ENCODE data around the gene CA9.
"Not testable (repeated sequence)": the region's sequence is repeated elsewhere in the genome, so short reads cannot be mapped to it uniquely, and the experiment has no call there.

CA9 gene

DNA sequence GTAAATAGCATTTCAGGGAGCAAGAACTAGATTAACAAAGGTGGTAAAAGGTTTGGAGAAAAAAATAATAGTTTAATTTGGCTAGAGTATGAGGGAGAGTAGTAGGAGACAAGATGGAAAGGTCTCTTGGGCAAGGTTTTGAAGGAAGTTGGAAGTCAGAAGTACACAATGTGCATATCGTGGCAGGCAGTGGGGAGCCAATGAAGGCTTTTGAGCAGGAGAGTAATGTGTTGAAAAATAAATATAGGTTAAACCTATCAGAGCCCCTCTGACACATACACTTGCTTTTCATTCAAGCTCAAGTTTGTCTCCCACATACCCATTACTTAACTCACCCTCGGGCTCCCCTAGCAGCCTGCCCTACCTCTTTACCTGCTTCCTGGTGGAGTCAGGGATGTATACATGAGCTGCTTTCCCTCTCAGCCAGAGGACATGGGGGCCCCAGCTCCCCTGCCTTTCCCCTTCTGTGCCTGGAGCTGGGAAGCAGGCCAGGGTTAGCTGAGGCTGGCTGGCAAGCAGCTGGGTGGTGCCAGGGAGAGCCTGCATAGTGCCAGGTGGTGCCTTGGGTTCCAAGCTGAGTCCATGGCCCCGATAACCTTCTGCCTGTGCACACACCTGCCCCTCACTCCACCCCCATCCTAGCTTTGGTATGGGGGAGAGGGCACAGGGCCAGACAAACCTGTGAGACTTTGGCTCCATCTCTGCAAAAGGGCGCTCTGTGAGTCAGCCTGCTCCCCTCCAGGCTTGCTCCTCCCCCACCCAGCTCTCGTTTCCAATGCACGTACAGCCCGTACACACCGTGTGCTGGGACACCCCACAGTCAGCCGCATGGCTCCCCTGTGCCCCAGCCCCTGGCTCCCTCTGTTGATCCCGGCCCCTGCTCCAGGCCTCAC is at the start of gene CA9:
CA9 (plus strand) TSS at position 797 of the 893 bp plus-strand sequence; CDS start at position 829, 32 bp downstream.
- DNase-seq, result peak; percentile 57

DNA sequence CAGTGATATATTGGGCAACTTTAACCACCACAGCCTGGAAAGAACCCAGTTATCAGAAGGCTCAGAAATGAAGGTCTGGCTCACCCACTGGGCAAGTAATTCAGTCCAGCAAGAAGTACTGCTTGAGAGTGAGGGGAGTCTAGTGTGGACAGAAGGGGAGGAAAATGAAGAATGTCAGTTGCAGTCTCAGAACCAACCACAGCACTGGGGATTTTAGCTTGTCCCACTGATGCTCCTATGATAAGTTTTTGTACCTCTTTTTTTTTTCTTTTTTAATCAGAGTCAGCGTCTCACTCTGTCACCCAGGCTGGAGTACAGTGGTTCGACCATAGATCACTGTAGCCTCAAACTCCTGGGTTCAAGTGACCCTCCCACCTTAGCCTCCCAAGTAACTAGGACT is 46.2 kb upstream of the CA9 start:
- DNase-seq, result no peak

DNA sequence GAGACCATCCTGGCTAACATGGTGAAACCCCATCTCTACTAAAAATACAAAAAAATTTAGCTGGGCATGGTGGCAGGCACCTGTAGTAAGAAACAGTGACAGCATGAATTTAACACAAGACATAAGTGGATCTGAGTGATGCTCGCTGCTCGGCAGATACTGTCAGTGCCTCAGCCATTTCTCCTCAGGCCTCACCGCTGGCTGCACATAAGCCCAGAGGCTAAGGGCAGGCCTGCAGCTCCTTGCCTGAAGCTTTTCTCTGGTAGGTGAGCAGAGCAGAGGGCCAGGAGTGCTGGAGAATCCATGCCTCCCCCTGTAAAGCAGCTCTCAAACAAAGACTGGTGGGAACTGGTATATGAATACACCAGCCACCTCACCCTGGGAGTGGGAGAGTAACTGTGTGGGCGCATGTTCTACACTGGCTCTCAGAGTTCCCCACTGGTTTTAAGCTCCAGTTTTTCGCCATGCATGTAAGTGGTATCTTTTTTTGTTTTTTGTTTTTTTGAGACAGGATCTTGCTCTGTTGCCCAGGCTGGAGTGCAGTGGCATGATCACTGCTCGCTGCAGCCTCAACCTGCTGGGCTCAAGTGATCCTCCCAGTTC is 45.2 kb upstream of the CA9 start:
- no peak for DNase-seq

DNA sequence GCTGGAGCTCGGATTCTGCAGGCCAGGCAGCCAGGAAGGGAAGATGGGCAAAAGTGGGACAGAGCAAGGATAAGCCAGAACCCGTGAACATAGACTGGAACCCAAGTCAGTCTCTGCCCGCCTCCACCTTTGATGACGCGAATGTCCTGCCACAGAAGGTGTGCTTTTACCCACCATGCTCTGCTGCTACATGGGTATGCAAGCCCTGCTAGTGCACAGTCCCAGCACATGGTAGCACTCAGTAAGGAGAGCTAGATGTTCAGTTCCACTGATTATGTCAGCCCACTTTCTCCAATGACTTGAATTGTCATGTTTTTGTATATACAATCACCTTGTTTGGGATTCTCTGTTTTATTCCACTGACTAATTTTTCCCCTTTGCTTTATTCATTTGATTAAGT is 44.1 kb upstream of the CA9 start:
- DNase-seq, result no peak

DNA sequence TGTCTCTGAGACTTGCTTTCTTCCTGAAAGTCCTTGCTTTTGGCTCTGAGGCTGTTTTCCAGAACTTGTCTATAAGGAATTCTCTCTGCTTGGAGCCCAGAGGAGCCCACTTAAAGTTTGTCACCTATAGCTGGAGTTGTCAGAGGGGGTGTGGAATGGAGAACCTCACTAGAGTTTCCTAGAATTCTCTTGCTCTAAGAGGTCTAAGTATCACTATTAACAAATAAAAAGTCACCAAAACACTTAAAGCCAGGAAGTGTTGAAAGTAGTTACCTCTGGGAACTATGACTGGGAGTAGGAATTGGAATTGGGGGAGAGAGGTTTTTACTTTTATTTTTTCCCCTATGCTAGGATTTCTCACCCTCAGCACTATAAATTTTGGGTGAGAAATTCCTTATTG is 38.0 kb upstream of the CA9 start:
- DNase-seq, result no peak

DNA sequence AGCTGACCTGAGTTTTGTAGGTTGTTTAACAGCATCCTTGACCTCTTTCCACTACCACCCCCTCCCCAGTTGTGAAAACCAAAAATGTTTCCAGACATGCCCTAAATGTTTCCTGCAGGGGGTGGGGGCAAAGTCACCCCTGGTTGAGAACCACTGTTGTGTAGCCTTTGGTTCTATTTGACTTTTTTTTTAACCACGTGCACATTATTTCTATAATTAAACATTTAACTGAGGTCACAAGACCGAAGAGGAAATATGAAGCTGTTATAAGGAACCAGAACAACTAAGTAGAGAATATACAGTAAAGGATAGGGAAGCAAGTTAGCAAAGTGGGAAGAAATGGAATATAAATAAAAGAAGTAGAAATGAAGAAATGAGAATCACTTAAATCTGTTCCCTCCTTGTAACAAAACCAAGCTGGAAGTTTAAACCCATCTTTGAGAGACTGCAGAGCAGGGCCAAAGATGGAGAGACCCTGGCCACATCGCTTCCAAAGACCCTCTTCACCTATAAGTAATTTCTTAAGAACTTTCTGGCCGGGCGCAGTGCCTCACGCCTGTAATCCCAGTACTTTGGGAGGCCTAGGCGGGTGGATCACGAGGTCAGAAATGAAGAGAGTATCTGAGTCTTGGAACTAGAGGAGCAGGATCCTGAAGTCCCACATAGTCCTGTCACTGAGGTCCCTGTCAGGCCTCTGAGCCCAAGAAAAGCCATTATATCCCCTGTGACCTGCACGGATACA is 37.4 kb upstream of the CA9 start:
- DNase-seq, result no peak

DNA sequence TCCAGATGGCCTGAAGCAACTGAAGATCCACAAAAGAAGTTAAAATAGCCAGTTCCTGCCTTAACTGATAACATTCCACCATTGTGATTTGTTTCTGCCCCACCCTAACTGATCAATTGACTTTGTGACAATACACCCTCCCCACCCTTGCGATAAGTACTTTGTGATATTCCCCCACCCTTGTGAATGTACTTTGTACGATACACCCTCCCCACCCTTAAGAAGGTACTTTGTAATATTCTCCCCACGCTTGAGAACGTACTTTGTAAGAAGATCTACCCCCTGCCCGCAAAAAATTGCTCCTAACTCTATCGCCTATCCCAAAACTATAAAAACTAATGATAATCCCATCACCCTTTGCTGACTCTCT is 36.9 kb upstream of the CA9 start:
- DNase-seq, result not testable (repeated sequence)

DNA sequence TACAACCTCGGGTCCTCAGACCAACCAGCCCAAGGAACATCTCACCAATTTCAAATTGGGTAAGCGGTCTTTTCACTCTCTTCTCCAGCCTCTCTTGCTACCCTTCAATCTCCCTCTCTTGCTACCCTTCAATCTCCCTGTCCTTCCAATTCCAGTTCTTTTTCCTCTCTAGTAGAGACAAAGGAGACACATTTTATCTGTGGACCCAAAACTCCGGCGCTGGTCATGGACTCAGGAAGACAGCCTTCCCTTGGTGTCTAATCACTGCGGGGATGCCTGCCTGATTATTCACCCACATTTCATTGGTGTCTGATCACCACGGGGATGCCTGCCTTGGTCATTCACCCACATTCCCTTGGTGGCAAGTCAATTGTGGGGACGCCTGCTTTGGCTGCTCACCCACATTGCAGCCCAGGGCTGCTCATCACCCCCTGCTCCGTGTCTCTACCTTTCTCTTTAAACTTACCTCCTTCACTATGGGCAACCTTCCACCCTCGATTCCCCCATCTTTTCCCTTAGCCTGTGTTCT is 36.2 kb upstream of the CA9 start:
- peak; percentile 65 for DNase-seq

DNA sequence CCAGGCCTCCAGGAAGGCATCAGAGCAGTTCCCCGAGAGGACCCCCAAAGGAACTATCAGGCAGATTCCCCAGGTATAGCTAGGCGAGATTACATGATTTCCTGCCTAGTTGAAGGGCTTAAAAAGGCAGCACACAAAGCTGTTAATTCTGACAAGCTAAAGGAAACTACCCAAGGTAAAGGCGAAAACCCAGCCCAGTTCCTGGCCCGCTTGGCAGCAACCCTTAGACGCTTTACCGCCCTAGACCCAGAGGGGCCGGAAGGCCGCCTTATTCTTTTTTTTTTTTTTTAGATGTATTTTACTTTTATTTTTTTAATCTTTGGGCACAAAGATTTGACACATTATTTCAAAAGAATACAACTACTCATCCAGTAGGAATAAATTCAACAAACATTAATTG is 35.0 kb upstream of the CA9 start:
- DNase-seq, result not testable (repeated sequence)

DNA sequence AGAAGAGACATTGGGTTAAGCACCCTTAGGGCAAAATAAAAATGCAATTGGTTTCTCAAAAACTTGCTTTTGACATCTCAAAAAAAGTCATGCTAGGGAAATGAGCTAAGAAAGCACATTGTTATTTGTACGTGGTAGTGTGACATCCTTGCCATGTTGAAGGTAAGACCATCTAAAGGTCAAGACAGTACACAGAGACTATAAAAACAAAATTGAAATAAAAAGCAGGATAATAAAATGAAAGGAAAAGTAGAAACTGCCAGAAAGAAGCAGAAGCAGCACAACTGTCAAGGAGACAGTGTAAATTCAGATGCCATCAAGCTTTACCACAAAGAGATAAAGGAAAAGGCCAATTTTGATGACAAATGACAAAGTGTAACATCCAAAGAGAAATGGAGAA is 34.5 kb upstream of the CA9 start:
- DNase-seq, result not testable (repeated sequence)

DNA sequence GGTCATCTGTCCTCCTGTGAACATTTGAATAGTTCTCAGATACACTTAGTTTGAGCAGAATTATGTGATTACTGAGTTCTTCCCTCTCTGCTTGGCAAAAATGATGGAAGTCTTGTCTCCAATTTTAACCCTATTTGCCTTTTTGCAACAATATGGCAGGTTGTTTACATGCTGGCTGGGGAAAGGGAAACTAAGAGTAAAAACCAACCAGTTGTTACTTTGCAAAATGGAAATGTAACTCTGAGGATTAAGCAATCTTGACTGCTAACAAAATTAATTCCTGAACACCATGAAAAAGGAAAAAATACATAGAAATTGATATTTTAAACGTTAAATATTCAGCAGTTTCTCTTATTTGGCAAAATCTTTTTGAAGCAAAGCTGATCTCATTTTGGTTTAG is 34.1 kb upstream of the CA9 start:
- DNase-seq, result no peak

DNA sequence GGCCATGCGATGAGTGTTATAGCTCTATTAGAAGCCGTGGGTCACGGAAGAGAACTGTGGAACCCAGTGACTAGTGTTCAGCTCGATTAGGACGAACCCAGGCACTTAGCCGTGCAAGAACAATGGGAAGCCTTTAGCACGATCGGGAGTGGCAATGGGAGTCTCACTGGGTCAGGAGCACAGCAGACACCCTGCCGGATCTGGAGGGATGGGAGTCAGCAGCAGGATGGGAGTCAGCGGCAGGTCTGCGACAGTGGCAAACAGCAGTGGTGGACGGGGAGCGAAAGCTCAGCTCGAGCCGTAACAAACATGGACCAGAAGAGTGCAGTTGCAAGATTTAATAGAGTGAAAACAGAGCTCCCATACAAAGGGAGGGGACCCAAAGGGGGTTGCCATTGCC is 33.3 kb upstream of the CA9 start:
- DNase-seq, result not testable (repeated sequence)

DNA sequence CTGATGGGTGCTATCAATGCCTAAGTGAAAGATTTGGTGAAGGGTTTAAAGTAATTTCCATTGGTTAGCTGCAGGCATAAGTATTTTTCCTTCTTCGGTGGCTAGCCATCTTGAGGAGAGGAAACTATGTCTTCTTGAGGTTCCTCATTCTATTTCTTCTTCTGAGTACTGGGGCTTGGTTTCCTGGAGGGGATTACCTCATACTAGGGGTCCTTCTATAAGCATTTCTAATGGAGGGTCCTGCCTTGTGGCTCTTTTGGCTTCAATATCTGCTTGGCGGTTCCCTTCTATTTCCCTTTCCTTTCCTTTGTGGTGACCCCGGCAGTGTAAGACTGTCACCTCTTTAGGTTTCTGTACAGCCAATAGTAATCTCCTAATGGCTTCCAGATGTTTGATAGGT is 32.2 kb upstream of the CA9 start:
- DNase-seq, result not testable (repeated sequence)

DNA sequence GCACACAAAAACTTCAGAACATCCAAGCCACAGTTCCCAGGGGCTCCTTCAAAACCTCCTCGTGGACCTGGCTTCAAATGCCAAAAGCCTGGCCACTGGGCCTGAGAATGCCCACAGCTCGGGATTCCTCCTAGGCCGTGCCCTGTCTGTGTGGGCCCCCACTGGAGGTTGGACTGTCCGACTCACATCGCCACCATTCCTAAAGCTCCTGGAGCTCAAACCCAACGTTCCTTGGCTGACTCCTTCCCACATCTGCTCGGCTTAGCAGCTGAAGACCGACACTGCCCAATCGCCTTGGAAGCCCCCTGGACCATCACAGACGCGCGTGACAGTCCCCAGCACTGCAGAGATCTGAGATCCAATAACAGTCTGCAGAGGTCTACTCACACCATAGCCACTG is 30.7 kb upstream of the CA9 start:
- no peak for DNase-seq

DNA sequence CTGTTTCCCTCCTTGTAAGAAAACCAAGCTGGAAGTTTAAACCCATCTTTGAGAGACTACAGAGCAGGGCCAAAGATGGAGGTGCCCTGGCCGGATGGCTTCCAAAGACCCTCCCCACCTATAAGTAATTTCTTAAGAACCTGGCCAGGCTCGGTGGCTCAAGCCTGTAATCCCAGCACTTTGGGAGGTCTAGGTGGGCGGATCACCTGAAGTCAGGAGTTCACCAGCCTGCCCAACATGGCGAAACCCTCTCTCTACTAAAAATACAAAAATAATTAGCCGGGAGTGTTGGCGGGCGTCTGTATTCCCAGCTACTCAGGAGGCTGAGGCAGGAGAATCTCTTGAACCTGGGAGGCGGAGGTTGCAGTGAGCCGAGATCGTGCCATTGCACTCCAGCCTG is 28.0 kb upstream of the CA9 start:
- not testable (repeated sequence) for DNase-seq

DNA sequence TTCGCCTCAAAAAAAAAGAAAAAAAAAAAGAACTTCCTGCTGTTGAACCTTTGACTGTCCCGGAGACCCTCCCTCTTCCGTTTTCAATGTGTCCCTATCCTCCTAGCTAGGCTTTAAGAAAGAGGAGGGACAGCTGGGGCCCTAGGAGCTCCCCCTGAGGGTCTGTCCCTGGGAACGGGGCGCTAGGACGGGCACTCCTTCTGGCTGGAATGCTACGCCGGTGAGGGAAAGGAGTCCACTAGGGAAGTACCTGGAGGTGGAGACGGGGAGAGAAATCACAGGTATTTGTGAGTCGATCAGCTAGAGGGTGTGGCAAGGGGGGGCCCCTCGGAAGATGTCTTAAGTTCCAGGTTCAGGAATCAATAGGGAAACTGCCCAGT is 27.6 kb upstream of the CA9 start:
- DNase-seq, result no peak

DNA sequence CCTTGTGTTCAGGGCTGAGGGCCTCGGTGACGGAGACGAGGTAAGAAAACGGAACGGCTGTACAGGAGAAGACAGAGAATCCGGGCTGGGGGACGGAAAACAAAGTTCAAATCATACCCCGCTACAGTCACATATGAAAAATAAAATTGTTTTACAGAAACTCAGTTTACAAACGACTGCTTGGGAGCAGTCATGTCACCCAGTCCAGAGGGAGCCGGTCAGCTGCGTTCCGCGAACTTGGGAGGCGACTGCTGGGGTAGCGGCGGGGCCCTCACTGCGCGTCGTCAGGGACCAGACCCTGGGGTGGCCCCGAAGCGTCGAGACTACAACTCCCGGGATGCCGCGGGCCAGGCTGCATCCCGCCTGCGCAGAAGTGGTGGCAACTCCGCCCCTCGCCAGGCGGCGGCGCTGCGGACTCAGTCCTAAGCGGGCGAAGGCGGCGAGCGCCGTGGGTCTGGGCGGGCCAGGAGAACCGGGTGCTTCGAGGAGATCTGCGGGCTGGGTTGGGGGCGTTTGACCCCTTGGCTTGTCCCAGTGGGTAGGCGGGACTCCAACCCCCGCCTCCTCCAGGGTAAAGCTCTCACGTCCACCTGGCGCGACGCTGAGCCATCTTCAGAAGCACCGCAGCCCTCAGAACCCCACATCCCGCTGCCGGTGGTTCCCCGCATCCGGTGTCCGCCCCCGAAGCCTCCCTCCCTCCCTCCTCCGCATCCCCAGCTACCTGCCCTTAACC is 27.0 kb upstream of the CA9 start:
- peak; percentile 90 for DNase-seq

DNA sequence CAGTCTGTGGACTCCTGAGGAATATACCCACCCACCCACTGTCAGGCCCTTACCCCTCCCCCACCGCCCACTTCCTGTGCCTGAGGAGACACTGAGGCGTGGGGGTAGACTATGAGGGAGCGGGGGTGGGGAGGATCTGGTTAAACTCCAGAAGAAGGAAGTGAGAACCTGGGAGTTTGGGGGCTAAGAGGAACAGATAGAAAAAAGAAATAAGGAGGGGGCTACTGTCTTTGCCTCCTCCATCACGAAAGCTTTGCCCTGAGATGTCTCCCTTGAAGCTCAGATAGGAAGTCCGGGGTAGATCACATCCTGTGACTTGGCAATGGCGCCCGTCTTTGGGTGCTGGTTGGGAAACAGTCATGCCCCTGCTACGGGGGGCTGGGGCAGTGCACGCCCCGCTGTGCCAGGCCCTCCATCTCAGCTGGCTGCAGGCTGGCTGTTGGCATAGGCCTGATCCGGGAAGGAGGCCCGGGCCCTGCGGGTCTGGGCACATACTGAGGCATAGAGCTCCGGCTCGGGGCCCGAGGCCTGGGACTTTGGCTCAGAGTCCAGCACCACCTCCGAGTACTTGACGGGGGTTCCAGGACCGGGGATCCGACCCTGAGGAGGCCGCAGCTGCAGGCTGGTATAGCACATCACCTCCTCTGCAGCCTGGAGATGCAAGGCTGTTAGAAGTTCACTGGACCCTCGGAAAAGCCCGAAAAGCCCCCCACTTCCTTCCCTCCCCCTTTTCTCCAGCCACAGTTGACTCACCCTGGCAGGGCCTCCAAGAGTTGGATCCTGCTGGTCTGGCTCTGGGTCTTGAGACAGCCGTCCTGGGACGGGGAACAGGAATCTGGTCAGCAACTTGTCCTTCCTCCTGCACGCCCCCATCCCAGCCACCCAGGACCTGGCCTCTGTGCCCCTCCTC is 24.0 kb upstream of the CA9 start:
- no peak for DNase-seq

DNA sequence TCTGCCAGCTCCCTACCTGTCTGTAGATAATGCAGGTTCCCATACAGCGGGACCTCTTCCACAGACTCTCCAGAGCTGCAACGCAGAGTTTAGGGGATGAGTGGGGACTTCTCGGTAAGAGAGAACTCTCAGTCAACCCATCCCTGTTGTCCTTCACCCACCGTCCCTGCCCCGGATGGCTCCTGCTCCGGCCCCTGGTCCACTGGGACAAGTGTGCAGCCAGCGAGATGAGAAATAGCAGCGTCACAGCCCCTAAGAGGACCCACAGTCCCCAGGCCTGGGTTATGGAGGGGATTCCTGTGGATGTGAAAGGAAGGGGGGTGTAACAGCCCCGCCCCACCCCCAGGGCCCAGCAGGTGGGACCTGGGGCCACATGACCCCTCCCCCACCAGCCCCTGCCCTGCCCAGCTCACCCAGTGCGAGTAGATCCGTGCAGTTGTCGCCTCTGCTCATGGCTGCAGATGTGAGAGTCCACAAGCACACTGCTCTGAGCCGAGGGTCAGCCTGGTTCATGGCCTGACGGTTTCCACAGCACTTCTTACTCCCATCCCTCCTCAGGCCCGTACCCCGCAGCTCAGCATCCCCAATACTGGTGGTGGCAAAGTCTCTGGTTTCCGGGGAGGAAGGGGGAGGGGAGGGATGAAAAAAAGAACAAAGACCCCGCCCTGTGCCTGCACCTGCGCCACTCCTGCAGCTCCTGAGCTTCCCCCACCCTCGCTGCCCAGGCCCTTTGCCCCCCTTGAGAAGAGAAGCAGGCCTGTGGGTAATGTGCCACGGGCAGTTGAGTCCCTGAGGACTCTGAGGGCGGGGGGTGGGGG is 23.2 kb upstream of the CA9 start, which contains the start of gene SIT1:
SIT1 (minus strand) TSS at position 591 of the 818 bp plus-strand sequence; CDS start at position 513, 78 bp downstream.
- DNase-seq, result no peak

DNA sequence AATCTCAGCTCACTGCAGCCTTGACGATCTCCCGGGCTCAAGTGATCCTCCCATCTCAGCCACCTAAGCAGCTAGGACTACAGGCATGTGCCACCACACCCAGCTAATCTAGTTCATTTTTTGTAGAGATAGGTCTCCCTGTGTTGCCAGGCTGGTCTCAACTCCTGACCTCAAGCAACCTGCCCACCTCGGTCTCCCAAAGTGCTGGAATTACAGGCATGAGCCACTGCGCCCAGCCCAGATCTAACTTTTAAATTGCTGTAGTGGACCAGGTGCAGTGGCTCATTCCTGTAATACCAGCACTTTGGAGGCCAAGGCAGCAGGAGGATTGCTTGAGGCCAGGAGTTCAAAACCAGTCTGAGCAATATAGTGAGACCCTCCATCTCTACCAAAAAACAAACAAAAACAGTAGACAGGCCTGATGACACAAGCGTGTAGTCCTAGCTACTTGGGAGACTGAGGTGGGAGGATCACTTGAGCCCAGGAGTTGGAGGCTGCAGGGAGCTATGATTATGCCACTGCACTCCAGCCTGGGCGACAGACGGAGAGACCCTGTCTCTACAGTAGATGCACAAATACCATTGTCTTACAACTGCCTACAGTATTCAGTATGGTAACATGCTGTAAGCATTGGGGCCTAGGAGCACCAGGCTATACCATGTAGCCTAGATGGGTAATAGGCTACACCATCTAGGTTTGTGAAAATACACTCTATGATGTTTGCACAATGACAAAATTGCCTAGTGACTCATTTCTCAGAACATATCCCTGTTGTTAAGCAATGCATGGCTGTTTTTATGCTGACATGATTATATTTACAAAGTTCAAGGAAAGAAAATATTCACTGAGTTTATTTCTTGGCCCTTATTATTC is 21.5 kb upstream of the CA9 start:
- peak; percentile 47 for DNase-seq

Measured in EL (cell line).